RWPE2 (cell line): Measurements from ENCODE around the gene DTNBP1.

Experiments
- ATAC-seq: fragments of 200-7000 bp; cut with Tn5 transposase; 3 replicates; pipeline ENCODE4 v1.9.1; 2021; ENCODE audit warnings: low read depth
- DNase-seq: peaks from one replicate; pipeline ENCODE4 v3.0.0-alpha.2; 2020; ENCODE audit warnings: low spot score
- H3K27ac ChIP-seq: fragments of 450-650 bp; 2 replicates; pipeline ENCODE4 v1.5.1; 2017; ENCODE audit warnings: mild to moderate bottlenecking; ENCODE audit not compliant: poor library complexity, severe bottlenecking
- H3K27me3 ChIP-seq: fragments of 250-450 bp; sonication (Bioruptor Pico); 2 replicates; pipeline ENCODE4 v1.5.1; 2021; ENCODE audit warnings: mild to moderate bottlenecking, moderate library complexity; ENCODE audit not compliant: insufficient read depth, poor library complexity, severe bottlenecking
- H3K36me3 ChIP-seq: fragments of 250-450 bp; sonication (Bioruptor Pico); 2 replicates; pipeline ENCODE4 v1.5.1; 2020; ENCODE audit warnings: low read depth, mild to moderate bottlenecking, moderate library complexity
- H3K4me1 ChIP-seq: fragments of 250-450 bp; sonication (Bioruptor Pico); 2 replicates; pipeline ENCODE4 v1.5.1; 2021; ENCODE audit warnings: mild to moderate bottlenecking, moderate library complexity; ENCODE audit not compliant: insufficient read depth, poor library complexity, severe bottlenecking
- H3K4me3 ChIP-seq: fragments of 250-450 bp; sonication (Bioruptor Pico); 2 replicates; pipeline ENCODE4 v1.5.1; 2021; ENCODE audit warnings: mild to moderate bottlenecking, moderate library complexity; ENCODE audit not compliant: severe bottlenecking
- H3K9me3 ChIP-seq: fragments of 250-450 bp; sonication (Bioruptor Pico); 2 replicates; pipeline ENCODE4 v1.5.1; 2021; ENCODE audit warnings: mild to moderate bottlenecking, moderate library complexity; ENCODE audit not compliant: severe bottlenecking
- TF ChIP-seq, protein P1 (sequence below): fragments of 450-650 bp; IDR thresholded peaks from one replicate; pipeline ENCODE4 v1.5.1; 2017; ENCODE audit warnings: mild to moderate bottlenecking, moderate library complexity; ENCODE audit not compliant: poor library complexity, severe bottlenecking

The DTNBP1 gene

GRCh38 chr6:15577550-15578171 lies 85.2 kb downstream of the DTNBP1 start:
- H3K4me1 ChIP-seq = no peaks in the 10 kb centered on the region
- no peaks in the 10 kb centered on the region for H3K27me3 ChIP-seq
- H3K36me3 ChIP-seq = no peaks in the 10 kb centered on the region
- DNase-seq (no peak), ATAC-seq (peak; percentile 88)
- H3K4me3 ChIP-seq = no peak overlapping the region
- TF ChIP-seq, protein P1, sequence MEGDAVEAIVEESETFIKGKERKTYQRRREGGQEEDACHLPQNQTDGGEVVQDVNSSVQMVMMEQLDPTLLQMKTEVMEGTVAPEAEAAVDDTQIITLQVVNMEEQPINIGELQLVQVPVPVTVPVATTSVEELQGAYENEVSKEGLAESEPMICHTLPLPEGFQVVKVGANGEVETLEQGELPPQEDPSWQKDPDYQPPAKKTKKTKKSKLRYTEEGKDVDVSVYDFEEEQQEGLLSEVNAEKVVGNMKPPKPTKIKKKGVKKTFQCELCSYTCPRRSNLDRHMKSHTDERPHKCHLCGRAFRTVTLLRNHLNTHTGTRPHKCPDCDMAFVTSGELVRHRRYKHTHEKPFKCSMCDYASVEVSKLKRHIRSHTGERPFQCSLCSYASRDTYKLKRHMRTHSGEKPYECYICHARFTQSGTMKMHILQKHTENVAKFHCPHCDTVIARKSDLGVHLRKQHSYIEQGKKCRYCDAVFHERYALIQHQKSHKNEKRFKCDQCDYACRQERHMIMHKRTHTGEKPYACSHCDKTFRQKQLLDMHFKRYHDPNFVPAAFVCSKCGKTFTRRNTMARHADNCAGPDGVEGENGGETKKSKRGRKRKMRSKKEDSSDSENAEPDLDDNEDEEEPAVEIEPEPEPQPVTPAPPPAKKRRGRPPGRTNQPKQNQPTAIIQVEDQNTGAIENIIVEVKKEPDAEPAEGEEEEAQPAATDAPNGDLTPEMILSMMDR = no peak
- no peak overlapping the region for H3K27ac ChIP-seq
- no peaks in the 10 kb centered on the region for H3K9me3 ChIP-seq

GRCh38 chr6:15577106-15577505 lies 85.7 kb downstream of the DTNBP1 start:
- H3K27me3 ChIP-seq = no peaks in the 10 kb centered on the region
- DNase-seq (no peak), ATAC-seq (no peak)
- H3K4me1 ChIP-seq = no peaks in the 10 kb centered on the region
- TF ChIP-seq, protein P1 = no peak
- no peaks in the 10 kb centered on the region for H3K9me3 ChIP-seq
- no peaks in the 10 kb centered on the region for H3K36me3 ChIP-seq
- H3K4me3 ChIP-seq = no peak overlapping the region
- H3K27ac ChIP-seq = no peak overlapping the region

DNA sequence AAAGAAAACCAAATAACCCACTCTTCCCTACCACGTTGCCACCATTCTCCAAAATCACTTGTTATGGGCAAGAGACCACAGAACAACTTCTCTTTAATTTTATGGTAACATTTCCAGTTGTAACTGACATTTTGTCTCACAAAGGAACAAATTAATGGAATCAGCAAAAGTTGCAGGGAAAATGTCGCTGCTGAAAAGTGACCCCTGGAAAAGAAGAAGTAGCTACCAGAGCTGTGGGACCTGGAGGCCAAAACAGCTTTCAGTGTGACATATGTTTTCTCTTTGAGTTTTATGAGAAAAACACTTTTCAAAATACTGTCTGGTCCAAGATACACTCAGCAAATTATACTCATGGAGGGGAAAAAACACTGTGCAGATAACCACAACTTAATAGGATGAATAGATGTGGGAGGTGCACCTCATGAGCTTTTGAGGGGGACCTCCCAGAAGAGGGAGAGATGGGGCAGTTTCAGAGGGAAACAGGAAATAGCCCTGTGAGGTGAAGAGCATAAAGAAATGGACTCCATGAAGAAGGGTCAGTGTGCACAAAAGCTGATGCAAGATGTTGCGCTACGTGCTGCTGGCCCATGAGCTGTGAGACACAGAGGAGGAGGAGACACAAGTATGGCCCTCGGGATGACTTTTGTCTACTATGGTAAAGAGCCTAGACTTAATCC lies 87.3 kb downstream of the DTNBP1 start:
- H3K27ac ChIP-seq = no peak overlapping the region
- H3K9me3 ChIP-seq = no peaks in the 10 kb centered on the region
- ATAC-seq = no peak
- no peaks in the 10 kb centered on the region for H3K36me3 ChIP-seq
- H3K4me1 ChIP-seq = no peaks in the 10 kb centered on the region
- H3K4me3 ChIP-seq = no peak overlapping the region
- no peaks in the 10 kb centered on the region for H3K27me3 ChIP-seq
- DNase-seq = no peak
- TF ChIP-seq, protein P1 = no peak

GRCh38 chr6:15574486-15574885 lies 88.3 kb downstream of the DTNBP1 start:
- no peak for DNase-seq
- no peaks in the 10 kb centered on the region for H3K9me3 ChIP-seq
- H3K27me3 ChIP-seq = no peaks in the 10 kb centered on the region
- no peaks in the 10 kb centered on the region for H3K36me3 ChIP-seq
- no peak for ATAC-seq
- no peak overlapping the region for H3K27ac ChIP-seq
- no peaks in the 10 kb centered on the region for H3K4me1 ChIP-seq
- TF ChIP-seq, protein P1 = no peak
- no peak overlapping the region for H3K4me3 ChIP-seq

DNA sequence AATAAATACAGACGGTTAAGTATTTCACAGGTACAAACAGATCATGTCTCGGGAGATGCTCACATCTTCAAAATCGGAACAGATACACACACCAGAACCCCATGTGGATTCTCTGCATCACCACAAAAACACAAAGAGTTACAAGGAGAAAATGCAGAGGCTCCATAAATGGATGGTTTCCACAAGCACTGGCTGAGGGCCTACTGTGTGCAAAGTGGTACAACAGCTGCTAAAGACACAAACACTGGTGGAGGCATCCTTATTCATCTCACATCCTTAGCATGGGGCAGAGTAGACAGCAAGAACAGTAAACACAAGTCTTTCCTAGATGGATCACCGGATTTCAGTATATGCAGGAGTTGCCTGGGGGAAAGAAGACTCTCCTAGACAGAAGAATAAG lies 88.8 kb downstream of the DTNBP1 start:
- Histone ChIP-seq H3K27ac (no peak overlapping the region), H3K4me1 (no peaks in the 10 kb centered on the region), H3K27me3 (no peaks in the 10 kb centered on the region), H3K9me3 (no peaks in the 10 kb centered on the region), H3K4me3 (no peak overlapping the region), H3K36me3 (no peaks in the 10 kb centered on the region)
- TF ChIP-seq, protein P1 = no peak
- ATAC-seq (no peak), DNase-seq (no peak)
